ENCODE results near the gene GXYLT1. TPM values are rescaled to one million over a fixed set of nuclear protein-coding genes. Genes with fewer than 3 reads are reported as not detected.
"Not testable (repeated sequence)": the region's sequence is repeated elsewhere in the genome, so short reads cannot be mapped to it uniquely, and the experiment has no call there.

GXYLT1 gene
- polyA plus RNA-seq, 12 donors, result 14.6 to 24.8 (median 18.7) TPM; not detected in 1

- no peak for DNase-seq
Measured at GRCh38 chr12:42102720-42103119, 42.0 kb downstream of the GXYLT1 start.

- no peak for DNase-seq
Measured at GRCh38 chr12:42099433-42099832, 45.2 kb downstream of the GXYLT1 start.

- DNase-seq, result no peak
Measured at GRCh38 chr12:42097971-42098370, 46.7 kb downstream of the GXYLT1 start.

GRCh38 chr12:42094277-42094676, 50.4 kb downstream of the GXYLT1 start:
- DNase-seq, result no peak

- no peak for DNase-seq
Measured at GRCh38 chr12:42091769-42092168, 52.9 kb downstream of the GXYLT1 start.

- DNase-seq, result no peak
Measured at GRCh38 chr12:42090899-42091298, 53.8 kb downstream of the GXYLT1 start.

- DNase-seq, result peak; percentile 13
Measured at GRCh38 chr12:42086031-42086430, 58.6 kb downstream of the GXYLT1 start.

- no peak for DNase-seq
Measured at GRCh38 chr12:42085594-42085993, 59.1 kb downstream of the GXYLT1 start.

- DNase-seq, result no peak
Measured at GRCh38 chr12:42084522-42084921, 60.2 kb downstream of the GXYLT1 start.

- no peak for DNase-seq
Measured at GRCh38 chr12:42076976-42077375, 67.7 kb downstream of the GXYLT1 start.

GRCh38 chr12:42070036-42070435, 74.6 kb downstream of the GXYLT1 start:
- DNase-seq, result peak; percentile 15

GRCh38 chr12:42059127-42059526, 85.5 kb downstream of the GXYLT1 start:
- no peak for DNase-seq

GRCh38 chr12:42056130-42056529, 88.5 kb downstream of the GXYLT1 start:
- no peak for DNase-seq

- DNase-seq, result no peak
Measured at GRCh38 chr12:42053456-42053855, 91.2 kb downstream of the GXYLT1 start.

- DNase-seq, result not testable (repeated sequence)
Measured at GRCh38 chr12:42048980-42049379, 95.7 kb downstream of the GXYLT1 start.

- DNase-seq, result no peak
Measured at GRCh38 chr12:42039577-42039976, 105.1 kb downstream of the GXYLT1 start.

GRCh38 chr12:42039176-42039575, 105.5 kb downstream of the GXYLT1 start:
- no peak for DNase-seq

- DNase-seq, result no peak
Measured at GRCh38 chr12:42031847-42032564, 112.7 kb downstream of the GXYLT1 start.

Other genes with a start within 250 kb of the GXYLT1 start
- gene YAF2, start 93.4 kb upstream of the GXYLT1 start, polyA plus RNA-seq (ENCODE audit: insufficient read length in 12 of 12), result 10 to 100 TPM in 11 of 12 donors, not detected in 1; 22.0 to 33.5 (median 29.4) TPM
- 1,000 to 10,000 TPM in 1 of 12 donors, 100 to 1,000 TPM in 1, 10 to 100 TPM in 10; 72.2 to 1,252 (median 82.8) TPM for gene ZCRB1, start 181.2 kb upstream of the GXYLT1 start, polyA plus RNA-seq (ENCODE audit: insufficient read length in 12 of 12)
- gene PPHLN1, start 181.3 kb upstream of the GXYLT1 start, polyA plus RNA-seq (ENCODE audit: insufficient read length in 12 of 12), result 10 to 100 TPM in 11 of 12 donors, not detected in 1; 48.4 to 79.4 (median 64.7) TPM

All from muscle of arm (tissue), 12 donors.